WTC11 (cell line): Measurements from ENCODE around the gene TRIP13.

ENCODE experiments used
- ATF3 ChIP-seq: sonication (generic); formaldehyde crosslinking; conservative IDR thresholded peaks from 2 replicates; pipeline ENCODE4 v1.8.1; 2022; ENCODE audit warnings: mild to moderate bottlenecking, missing genetic modification reagents
- CTCF ChIP-seq: fragments of 200-600 bp; IDR thresholded peaks from 2 replicates; pipeline ENCODE4 v1.8.0; 2022; ENCODE audit warnings: antibody characterized with exemption
- ELF4 ChIP-seq: sonication (generic); formaldehyde crosslinking; IDR thresholded peaks from 2 replicates; pipeline ENCODE4 v1.8.1; 2022; ENCODE audit warnings: low read depth, mild to moderate bottlenecking, moderate library complexity, missing genetic modification reagents
- ESRRA ChIP-seq: sonication (generic); formaldehyde crosslinking; IDR thresholded peaks from 2 replicates; pipeline ENCODE4 v1.8.1; 2022; ENCODE audit warnings: mild to moderate bottlenecking, missing genetic modification reagents, borderline replicate concordance
- ETV6 ChIP-seq: sonication (generic); formaldehyde crosslinking; IDR thresholded peaks from 2 replicates; pipeline ENCODE4 v1.8.1; 2022; ENCODE audit warnings: mild to moderate bottlenecking, missing genetic modification reagents
- HMGXB4 ChIP-seq: sonication (generic); formaldehyde crosslinking; IDR thresholded peaks from 2 replicates; pipeline ENCODE4 v1.8.1; 2023; ENCODE audit warnings: mild to moderate bottlenecking, moderate library complexity, missing genetic modification reagents
- IRF2 ChIP-seq: sonication (generic); formaldehyde crosslinking; IDR thresholded peaks from 2 replicates; pipeline ENCODE4 v1.8.0; 2022; ENCODE audit warnings: low read depth, missing genetic modification reagents, borderline replicate concordance
- JUN ChIP-seq: sonication (generic); formaldehyde crosslinking; IDR thresholded peaks from 2 replicates; pipeline ENCODE4 v1.8.0; 2023; ENCODE audit warnings: mild to moderate bottlenecking, missing genetic modification reagents
- KAT7 ChIP-seq: sonication (generic); formaldehyde crosslinking; IDR thresholded peaks from 2 replicates; pipeline ENCODE4 v1.8.1; 2023; ENCODE audit warnings: missing genetic modification reagents, mild to moderate bottlenecking, borderline replicate concordance
- NR3C1 ChIP-seq: sonication (generic); formaldehyde crosslinking; conservative IDR thresholded peaks from 2 replicates; pipeline ENCODE4 v1.8.1; 2023; ENCODE audit warnings: low read depth, mild to moderate bottlenecking, missing genetic modification reagents
- SMAD3 ChIP-seq: sonication (generic); formaldehyde crosslinking; IDR thresholded peaks from 2 replicates; pipeline ENCODE4 v1.8.0; 2022; ENCODE audit warnings: missing genetic modification reagents, mild to moderate bottlenecking, borderline replicate concordance
- TCF7 ChIP-seq: sonication (generic); formaldehyde crosslinking; IDR thresholded peaks from 2 replicates; pipeline ENCODE4 v1.8.0; 2022; ENCODE audit warnings: mild to moderate bottlenecking, low read depth, missing genetic modification reagents, moderate library complexity

GRCh38 chr5:903756-904096, 11.0 kb downstream of the TRIP13 start:
- no peak for TF ChIP-seq ELF4 (CRISPR knock-in tag)
- no peak for TF ChIP-seq KAT7
- TF ChIP-seq ATF3 (CRISPR knock-in tag), result no peak
- TF ChIP-seq JUN (CRISPR knock-in tag), result no peak
- no peak for TF ChIP-seq ESRRA
- TF ChIP-seq CTCF, result no peak
- no peak for TF ChIP-seq NR3C1 (CRISPR knock-in tag)
- TF ChIP-seq ETV6, result no peak
- TF ChIP-seq HMGXB4 (CRISPR knock-in tag), result no peak
- TF ChIP-seq SMAD3 (CRISPR knock-in tag), result no peak
- TF ChIP-seq TCF7 (CRISPR knock-in tag), result no peak
- TF ChIP-seq IRF2, result no peak
